Calu3 (cell line): ENCODE measurements around the gene FHAD1. TPM values are rescaled to one million over a fixed set of nuclear protein-coding genes. Genes with fewer than 3 reads are reported as not detected.

Experiments
- BruUV-seq: library from RNA; stranded (reverse); fragments of 400-500 nt; replicated peaks from 2 replicates; lab custom pipeline; 2021; lab: Mats Ljungman, UMichigan
- CTCF ChIA-PET: fragments of 300-600 bp; sonication (Branson Sonifier 250); formaldehyde crosslinking; loops from one replicate; lab custom pipeline; 2022; ENCODE audit warnings: antibody characterized with exemption; lab: Charles Lee
- DNase-seq: peaks from one replicate; pipeline ENCODE4 v3.0.0; 2022
- H3K27ac Mint-ChIP-seq: one replicate; pipeline ENCODE4 v1.8.0; 2022; ENCODE audit warnings: mixed read lengths; ENCODE audit not compliant: unreplicated experiment
- H3K27me3 Mint-ChIP-seq: one replicate; pipeline ENCODE4 v1.8.0; 2022; ENCODE audit warnings: mixed read lengths; ENCODE audit not compliant: unreplicated experiment
- H3K36me3 Mint-ChIP-seq: one replicate; pipeline ENCODE4 v1.8.0; 2022; ENCODE audit warnings: mild to moderate bottlenecking, moderate library complexity, mixed read lengths; ENCODE audit not compliant: insufficient read depth, unreplicated experiment
- H3K4me1 Mint-ChIP-seq: one replicate; pipeline ENCODE4 v1.8.0; 2022; ENCODE audit warnings: mild to moderate bottlenecking, low read depth, mixed read lengths; ENCODE audit not compliant: unreplicated experiment
- H3K4me3 Mint-ChIP-seq: one replicate; pipeline ENCODE4 v1.8.0; 2022; ENCODE audit warnings: mild to moderate bottlenecking, low read depth, moderate library complexity, mixed read lengths; ENCODE audit not compliant: unreplicated experiment
- H3K9me3 Mint-ChIP-seq: one replicate; pipeline ENCODE4 v1.8.0; 2022; ENCODE audit warnings: low read depth, mixed read lengths; ENCODE audit not compliant: unreplicated experiment
- intact Hi-C: fragments of 100-400 bp; cut with micrococcal nuclease; formaldehyde crosslinking; loops from one replicate; pipeline ENCODE4 v1.10.0; 2022; ENCODE audit not compliant: unreplicated experiment
- total RNA-seq: library from RNA; stranded (reverse); gene quantifications from 2 replicates; pipeline ENCODE4 v1.2.3, GENCODE V29; 2022
- TF ChIP-seq, protein P1 (sequence below): fragments of 200-600 bp; IDR thresholded peaks from one replicate; pipeline ENCODE4 v1.8.0; 2022; ENCODE audit warnings: antibody characterized with exemption; ENCODE audit not compliant: unreplicated experiment

The FHAD1 gene
- total RNA-seq, 1 experiment from 2014 or later = 2.7 TPM

DNA sequence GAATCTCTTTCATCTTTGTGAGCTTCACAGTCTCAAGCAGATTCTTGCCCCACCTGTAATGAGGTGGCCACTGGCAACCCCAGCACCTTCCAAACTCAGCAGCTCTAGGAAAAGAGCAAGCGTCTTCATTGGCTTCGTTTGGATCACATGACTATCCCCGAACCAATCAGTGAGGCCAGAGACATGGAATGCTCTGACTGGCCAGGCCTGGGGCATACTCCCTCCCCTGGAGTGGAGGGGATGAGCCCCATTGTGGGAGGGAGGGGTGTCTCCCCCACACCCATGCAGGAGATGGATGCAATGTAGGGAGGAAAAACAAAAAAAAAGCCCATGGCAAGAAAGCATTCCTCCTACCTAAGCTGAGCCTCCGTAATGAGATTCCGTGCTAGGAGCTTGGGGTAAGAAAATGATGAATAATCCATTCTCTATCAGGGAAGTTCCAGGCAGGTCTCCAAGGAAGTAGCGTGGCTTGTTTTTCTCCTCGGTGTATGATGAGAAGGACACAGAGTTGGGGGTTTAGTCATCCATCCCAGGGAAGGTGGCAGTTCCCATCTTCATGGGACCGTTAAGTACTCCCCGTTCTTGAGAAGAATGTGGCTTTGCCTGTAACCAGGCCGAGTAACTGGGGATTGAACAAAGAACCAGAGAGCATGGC is 32.7 kb downstream of the FHAD1 start:
- TF ChIP-seq, protein P1, sequence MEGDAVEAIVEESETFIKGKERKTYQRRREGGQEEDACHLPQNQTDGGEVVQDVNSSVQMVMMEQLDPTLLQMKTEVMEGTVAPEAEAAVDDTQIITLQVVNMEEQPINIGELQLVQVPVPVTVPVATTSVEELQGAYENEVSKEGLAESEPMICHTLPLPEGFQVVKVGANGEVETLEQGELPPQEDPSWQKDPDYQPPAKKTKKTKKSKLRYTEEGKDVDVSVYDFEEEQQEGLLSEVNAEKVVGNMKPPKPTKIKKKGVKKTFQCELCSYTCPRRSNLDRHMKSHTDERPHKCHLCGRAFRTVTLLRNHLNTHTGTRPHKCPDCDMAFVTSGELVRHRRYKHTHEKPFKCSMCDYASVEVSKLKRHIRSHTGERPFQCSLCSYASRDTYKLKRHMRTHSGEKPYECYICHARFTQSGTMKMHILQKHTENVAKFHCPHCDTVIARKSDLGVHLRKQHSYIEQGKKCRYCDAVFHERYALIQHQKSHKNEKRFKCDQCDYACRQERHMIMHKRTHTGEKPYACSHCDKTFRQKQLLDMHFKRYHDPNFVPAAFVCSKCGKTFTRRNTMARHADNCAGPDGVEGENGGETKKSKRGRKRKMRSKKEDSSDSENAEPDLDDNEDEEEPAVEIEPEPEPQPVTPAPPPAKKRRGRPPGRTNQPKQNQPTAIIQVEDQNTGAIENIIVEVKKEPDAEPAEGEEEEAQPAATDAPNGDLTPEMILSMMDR = no peak
- Mint-ChIP-seq H3K4me3 (no peak overlapping the region), H3K27me3 (no peaks in the 10 kb centered on the region), H3K36me3 (no peaks in the 10 kb centered on the region), H3K9me3 (no peaks in the 10 kb centered on the region), H3K4me1 (peaks cover 5% of the 10 kb centered on the region), H3K27ac (no peak overlapping the region)
- no peak for DNase-seq
- CTCF ChIA-PET = interaction anchor here (0.6 kb wide), 1 partner anchor 309 kb away, joined by 3 read pairs; no protein-coding TSS in a partner anchor
- intact Hi-C loops = no loop called here
- BruUV-seq = no TSS peak

GRCh38 chr1:15280416-15280815 is 33.4 kb downstream of the FHAD1 start:
- intact Hi-C loops = no loop called here
- TF ChIP-seq, protein P1 = no peak
- no peaks in the 10 kb centered on the region for H3K27me3 Mint-ChIP-seq
- DNase-seq = no peak
- BruUV-seq = no TSS peak
- no peaks in the 10 kb centered on the region for H3K36me3 Mint-ChIP-seq
- H3K9me3 Mint-ChIP-seq = no peaks in the 10 kb centered on the region
- CTCF ChIA-PET = interaction anchor here (0.5 kb wide), 1 partner anchor 117 kb away, joined by 4 read pairs; no protein-coding TSS in a partner anchor
- H3K4me1 Mint-ChIP-seq = peaks cover 9% of the 10 kb centered on the region
- H3K4me3 Mint-ChIP-seq = no peak overlapping the region
- H3K27ac Mint-ChIP-seq = no peak overlapping the region

GRCh38 chr1:15282038-15282437 is 35.0 kb downstream of the FHAD1 start:
- Mint-ChIP-seq H3K4me1 (peaks cover 9% of the 10 kb centered on the region), H3K27me3 (no peaks in the 10 kb centered on the region), H3K36me3 (no peaks in the 10 kb centered on the region), H3K9me3 (no peaks in the 10 kb centered on the region), H3K27ac (no peak overlapping the region), H3K4me3 (no peak overlapping the region)
- BruUV-seq = no TSS peak
- no peak for DNase-seq
- TF ChIP-seq, protein P1 = no peak
- CTCF ChIA-PET = no interaction called here
- intact Hi-C loops = no loop called here

GRCh38 chr1:15282810-15283474 is 35.9 kb downstream of the FHAD1 start:
- no peak overlapping the region for H3K27ac Mint-ChIP-seq
- DNase-seq = no peak
- BruUV-seq = no TSS peak

More at GRCh38 chr1:15282810-15283474, 35.9 kb downstream of the FHAD1 start:
- CTCF ChIA-PET = no interaction called here
- TF ChIP-seq, protein P1 = no peak
- Mint-ChIP-seq H3K4me1 (peaks cover 9% of the 10 kb centered on the region), H3K9me3 (no peaks in the 10 kb centered on the region), H3K4me3 (no peak overlapping the region), H3K36me3 (no peaks in the 10 kb centered on the region), H3K27me3 (no peaks in the 10 kb centered on the region)
- intact Hi-C loops = no loop called here
